ENCODE results near the gene ANK3.

GRCh38 chr10:60311821-60312220, 77.9 kb downstream of the ANK3 start:
- TF ChIP-seq GATA2 (IDR thresholded peaks at IDR 0.05; ENCODE audit: low read depth, low read length) (no peak), GATA3 (IDR thresholded peaks at IDR 0.05; ENCODE audit: low read depth, low read length) (no peak)
